Keratinocyte (primary cell): Measurements from ENCODE around the gene TNS1. TPM values are rescaled to one million over a fixed set of nuclear protein-coding genes. Genes with fewer than 3 reads are reported as not detected.

Experiments
- DNase-seq: peaks from one replicate; pipeline ENCODE4 v3.0.0-alpha.2; 2011; ENCODE audit warnings: low read depth, missing footprints, low spot score
- FAIRE-seq: peaks from 2 replicates; lab custom pipeline; 2011; peaks lifted over from hg19 to GRCh38; lab: Jason Lieb, UNC
- H2AFZ ChIP-seq: 2 replicates; pipeline ENCODE4 v1.6.0; 2012; ENCODE audit warnings: low read length, control low read depth, inconsistent platforms; ENCODE audit not compliant: control insufficient read depth
- H3K27ac ChIP-seq: 2 replicates; pipeline ENCODE4 v1.5.1; 2011; ENCODE audit warnings: low read length; ENCODE audit not compliant: control insufficient read depth, insufficient read depth
- H3K27me3 ChIP-seq: 3 replicates; pipeline ENCODE4 v1.6.0; 2011; ENCODE audit warnings: low read length; ENCODE audit not compliant: control insufficient read depth, insufficient read depth; ENCODE audit errors: extremely low read depth
- H3K36me3 ChIP-seq, 2 experiments: 2 replicates in 1 of 2; 3 replicates in 1 of 2; pipeline ENCODE4 v1.5.1; 2011; ENCODE audit warnings: low read length in 2 of 2, mild to moderate bottlenecking in 1 of 2; ENCODE audit not compliant: control insufficient read depth in 2 of 2, insufficient read depth in 2 of 2; ENCODE audit errors: extremely low read depth in 1 of 2
- H3K4me1 ChIP-seq: 3 replicates; pipeline ENCODE4 v1.5.1; 2011; ENCODE audit warnings: low read length; ENCODE audit not compliant: control insufficient read depth, insufficient read depth; ENCODE audit errors: extremely low read depth
- H3K4me2 ChIP-seq: 3 replicates; pipeline ENCODE4 v1.6.0; 2011; ENCODE audit warnings: low read depth, low read length; ENCODE audit not compliant: control insufficient read depth, insufficient read depth; ENCODE audit errors: extremely low read depth
- H3K4me3 ChIP-seq, 3 experiments: fragments of 200-600 bp in 1 of 3; sonication (generic) in 1 of 3; 2 replicates in 2 of 3; 3 replicates in 1 of 3; pipeline ENCODE4 v1.5.1; 2011 to 2016; ENCODE audit warnings: low read length in 3 of 3, mild to moderate bottlenecking in 3 of 3, control low read depth in 2 of 3, inconsistent platforms in 1 of 3, low read depth in 1 of 3, mixed read lengths in 1 of 3, mixed run types in 1 of 3, moderate library complexity in 1 of 3; ENCODE audit not compliant: control insufficient read depth in 2 of 3, insufficient read depth in 2 of 3; ENCODE audit errors: extremely low read depth in 1 of 3
- H3K79me2 ChIP-seq: 2 replicates; pipeline ENCODE4 v1.6.0; 2012; ENCODE audit warnings: low read length; ENCODE audit not compliant: control insufficient read depth, insufficient read depth
- H3K9ac ChIP-seq: 3 replicates; pipeline ENCODE4 v1.6.0; 2011; ENCODE audit warnings: low read length; ENCODE audit not compliant: control insufficient read depth, insufficient read depth; ENCODE audit errors: extremely low read depth
- H3K9me1 ChIP-seq: 3 replicates; pipeline ENCODE4 v1.6.0; 2011; ENCODE audit warnings: low read length; ENCODE audit not compliant: control insufficient read depth, insufficient read depth; ENCODE audit errors: extremely low read depth
- H3K9me3 ChIP-seq: 2 replicates; pipeline ENCODE4 v1.5.1; 2012; ENCODE audit warnings: low read depth, low read length; ENCODE audit not compliant: control insufficient read depth
- H4K20me1 ChIP-seq: 3 replicates; pipeline ENCODE4 v1.6.0; 2011; ENCODE audit warnings: low read length; ENCODE audit not compliant: control insufficient read depth, insufficient read depth; ENCODE audit errors: extremely low read depth
- CTCF ChIP-seq, 3 experiments: IDR thresholded peaks in 1 of 3; conservative IDR thresholded peaks in 1 of 3; optimal IDR thresholded peaks in 1 of 3; 2 replicates in 2 of 3; 3 replicates in 1 of 3; pipeline versions ENCODE3 to v1.5.1; 2011; ENCODE audit warnings: low read length in 3 of 3, mild to moderate bottlenecking in 3 of 3, moderate library complexity in 2 of 3, control low read depth in 1 of 3, inconsistent platforms in 1 of 3; ENCODE audit not compliant: insufficient read depth in 2 of 3; ENCODE audit errors: extremely low read depth in 1 of 3
- EZH2 ChIP-seq: IDR thresholded peaks from one replicate; pipeline ENCODE4 v1.6.1; 2012; ENCODE audit warnings: inconsistent platforms, mild to moderate bottlenecking, low read length, moderate library complexity
- dilution Hi-C: fragments of 300-500 bp; cut with MboI; formaldehyde crosslinking; loops from one replicate; pipeline ENCODE4 v1.7.0; 2020; ENCODE audit warnings: low sequenced_read_pairs; ENCODE audit not compliant: extremely low pct_ligation_motif_present
- polyA plus RNA-seq, 5 experiments: library from polyadenylated mRNA; depleted of rRNA in 3 of 5; stranded (reverse) in 3 of 5; stranded (forward) in 1 of 5; unstranded in 1 of 5; fragments of >200 nt; gene quantifications; 1 replicate in 1 of 5; 2 replicates in 3 of 5; 3 replicates in 1 of 5; pipeline versions ENCODE4 v1.2.1 to v1.2.3, GENCODE V29; 2011 to 2012; ENCODE audit warnings: missing spikeins in 2 of 5, low read depth in 1 of 5, low replicate concordance in 1 of 5

TNS1 gene
- polyA plus RNA-seq, 1 donor (not counting 4 experiments of a cell fraction or from before 2014, with no cell fraction given), result 2.5 TPM

GRCh38 chr2:217813828-217814227 lies 189.0 kb downstream of the TNS1 start:
- no peak for TF ChIP-seq EZH2
- no peak for TF ChIP-seq CTCF (optimal IDR thresholded peaks at IDR 0.05 in 1 of 3, IDR thresholded peaks at IDR 0.05 in 1 of 3, conservative IDR thresholded peaks at IDR 0.05 in 1 of 3; ENCODE audit: extremely low read depth in 1 of 3, insufficient read depth in 2 of 3, low read length in 3 of 3)
- Histone ChIP-seq H3K4me2 (no peak overlapping the region), H3K27me3 (no peaks in the 10 kb centered on the region), H3K9me1 (no peaks in the 10 kb centered on the region), H3K4me3 (no peak overlapping the region), H3K27ac (no peak overlapping the region), H3K4me1 (no peaks in the 10 kb centered on the region), H3K9ac (no peak overlapping the region), H3K36me3 (no peaks in the 10 kb centered on the region), H4K20me1 (no peaks in the 10 kb centered on the region), H2AFZ (no peak overlapping the region), H3K9me3 (no peaks in the 10 kb centered on the region), H3K79me2 (no peaks in the 10 kb centered on the region)
- FAIRE-seq (no peak), DNase-seq (no peak)
- dilution Hi-C loops, result no loop called here

GRCh38 chr2:217812170-217812569 lies 190.6 kb downstream of the TNS1 start:
- H3K79me2 ChIP-seq, result no peaks in the 10 kb centered on the region
- H3K4me2 ChIP-seq, result no peak overlapping the region
- FAIRE-seq (no peak), DNase-seq (no peak)
- H3K4me3 ChIP-seq, result no peak overlapping the region
- no peaks in the 10 kb centered on the region for H3K4me1 ChIP-seq
- TF ChIP-seq CTCF (optimal IDR thresholded peaks at IDR 0.05 in 1 of 3, IDR thresholded peaks at IDR 0.05 in 1 of 3, conservative IDR thresholded peaks at IDR 0.05 in 1 of 3; ENCODE audit: extremely low read depth in 1 of 3, insufficient read depth in 2 of 3, low read length in 3 of 3) (no peak), EZH2 (no peak)
- no peak overlapping the region for H3K9ac ChIP-seq
- H3K27ac ChIP-seq, result no peak overlapping the region
- H3K27me3 ChIP-seq, result no peaks in the 10 kb centered on the region
- no peaks in the 10 kb centered on the region for H3K9me3 ChIP-seq
- no peaks in the 10 kb centered on the region for H4K20me1 ChIP-seq
- H2AFZ ChIP-seq, result no peak overlapping the region
- no peaks in the 10 kb centered on the region for H3K9me1 ChIP-seq
- no peaks in the 10 kb centered on the region for H3K36me3 ChIP-seq
- dilution Hi-C loops, result no loop called here
